ENCODE results near the gene PTTG1IP. TPM values are rescaled to one million over a fixed set of nuclear protein-coding genes. Genes with fewer than 3 reads are reported as not detected.
A peak's percentile ranks its signal among the peaks of the same experiment; 100 is the strongest.

PTTG1IP gene
- total and polyA plus RNA-seq, 10 of the 15 experiments (the other 5 are each of a cell fraction or from before 2014, with no cell fraction given), result 2.4 to 56.4 (median 44.4) TPM

DNA sequence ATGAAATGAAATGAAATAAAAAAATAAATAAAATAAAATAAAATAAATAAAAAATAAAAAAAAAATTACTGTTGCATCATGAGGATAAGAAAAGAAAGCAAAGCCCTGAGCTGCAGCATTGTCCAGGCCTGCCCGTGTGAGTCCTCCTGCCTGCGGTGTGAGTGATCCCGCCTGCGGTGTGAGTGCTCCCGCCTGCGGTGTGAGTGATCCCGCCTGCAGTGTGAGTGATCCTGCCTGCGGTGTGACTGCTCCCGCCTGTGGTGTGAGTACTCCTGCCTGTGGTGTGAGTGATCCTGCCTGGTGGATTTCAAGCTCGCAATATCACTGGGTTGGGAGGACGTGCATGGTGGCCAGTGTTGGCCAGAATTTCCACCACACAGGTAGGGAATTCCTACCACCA is 22.4 kb upstream of the PTTG1IP start (continued):
- TF ChIP-seq, protein P1, sequence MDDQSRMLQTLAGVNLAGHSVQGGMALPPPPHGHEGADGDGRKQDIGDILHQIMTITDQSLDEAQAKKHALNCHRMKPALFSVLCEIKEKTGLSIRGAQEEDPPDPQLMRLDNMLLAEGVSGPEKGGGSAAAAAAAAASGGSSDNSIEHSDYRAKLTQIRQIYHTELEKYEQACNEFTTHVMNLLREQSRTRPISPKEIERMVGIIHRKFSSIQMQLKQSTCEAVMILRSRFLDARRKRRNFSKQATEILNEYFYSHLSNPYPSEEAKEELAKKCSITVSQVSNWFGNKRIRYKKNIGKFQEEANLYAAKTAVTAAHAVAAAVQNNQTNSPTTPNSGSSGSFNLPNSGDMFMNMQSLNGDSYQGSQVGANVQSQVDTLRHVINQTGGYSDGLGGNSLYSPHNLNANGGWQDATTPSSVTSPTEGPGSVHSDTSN (IDR thresholded peaks at IDR 0.05; ENCODE audit: insufficient replicate concordance, low read depth, low read length), result peak; percentile 35
- TF ChIP-seq SP1 (IDR thresholded peaks at IDR 0.05; ENCODE audit: low read depth, low read length) (no peak), YY1 (IDR thresholded peaks at IDR 0.05; ENCODE audit: low read depth, low read length) (no peak)

GRCh38 chr21:44894687-44895302 is 21.3 kb upstream of the PTTG1IP start:
- in situ Hi-C loops (cut with MboI) (no loop called here), intact Hi-C loops (cut with micrococcal nuclease; ENCODE audit: unreplicated experiment) (no loop called here)
- Histone ChIP-seq H3K9me3 (replicated peaks; ENCODE audit: control insufficient read depth, insufficient read depth, low read length) (no peaks in the 10 kb centered on the region), H3K27ac (ENCODE audit: control insufficient read depth, insufficient read depth) (no peak overlapping the region), H3K9ac (ENCODE audit: control insufficient read depth, insufficient read depth, low read length) (no peak overlapping the region), H3K79me2 (ENCODE audit: control insufficient read depth, insufficient read depth, low read length) (no peaks in the 10 kb centered on the region), H3K4me1 (ENCODE audit: control insufficient read depth, insufficient read depth, low read length) (no peaks in the 10 kb centered on the region), H3K4me2 (ENCODE audit: control insufficient read depth, insufficient read depth) (no peak overlapping the region), H4K20me1 (ENCODE audit: control insufficient read depth, insufficient read depth) (no peaks in the 10 kb centered on the region), H3K27me3 (replicated peaks in 1 of 2; ENCODE audit: control insufficient read depth in 2 of 2, insufficient read depth in 2 of 2, low read length in 1 of 2) (no peaks in the 10 kb centered on the region), H3K36me3 (ENCODE audit: control insufficient read depth in 2 of 2, insufficient read depth in 2 of 2, low read length in 1 of 2) (peaks cover 3 to 18% of the 10 kb centered on the region in 2 experiments; a peak in 3 of 4 replicates), H3K4me3 (no peak overlapping the region), H2AFZ (ENCODE audit: control insufficient read depth, low read depth, low read length) (no peak overlapping the region)
- FAIRE-seq, result no peak
- ChIA-PET CTCF (interaction anchor here (0.8 to 5.5 kb wide), 6 partner anchors 13 to 242 kb away, joined by 3 to 80 read pairs (median 9); no protein-coding TSS in a partner anchor), RAD21 (ENCODE audit: unreplicated experiment) (interaction anchor here (3.9 kb wide), 1 partner anchor 38 kb away, joined by 32 read pairs; no protein-coding TSS in a partner anchor), POLR2A (interaction anchor here (1.1 to 2.8 kb wide), 2 partner anchors 33 to 38 kb away, joined by 3 to 9 read pairs; no protein-coding TSS in a partner anchor), SMC1A (ENCODE audit: uncharacterized antibody, unreplicated experiment) (interaction anchor here (1.4 to 6.1 kb wide), 2 partner anchors 13 to 38 kb away, joined by 3 to 56 read pairs; no protein-coding TSS in a partner anchor)
- no peak for DNase-seq (ENCODE audit: low read depth, low spot score)
- ATAC-seq, result no peak
- 60% methylated on average over 19 of the region's 19 CpGs for WGBS (ENCODE audit: insufficient coverage, insufficient replicate concordance, low lambda C conversion rate, missing lambda C conversion rate)
- no TSS peak for BruUV-seq (replicated peaks)
- no peak for TF ChIP-seq MEF2A (IDR thresholded peaks at IDR 0.05; ENCODE audit: insufficient read depth, low read depth, low read length)
- no peak for TF ChIP-seq SUZ12 (IDR thresholded peaks at IDR 0.05; ENCODE audit: unreplicated experiment)
- TF ChIP-seq ZNF207 (IDR thresholded peaks at IDR 0.05; ENCODE audit: borderline replicate concordance), result no peak
- TF ChIP-seq ZNF274 (IDR thresholded peaks at IDR 0.05; ENCODE audit: insufficient read depth, insufficient read length), result no peak
- no peak for TF ChIP-seq CTCF (IDR thresholded peaks at IDR 0.05 in 2 of 3, conservative IDR thresholded peaks at IDR 0.05 in 1 of 3; ENCODE audit: control insufficient read depth in 2 of 3, extremely low read depth in 1 of 3, insufficient read depth in 1 of 3, low read depth in 3 of 3, low read length in 3 of 3)
- no peak for TF ChIP-seq SREBF2 (IDR thresholded peaks at IDR 0.05; ENCODE audit: low read length)
- TF ChIP-seq TCF12 (IDR thresholded peaks at IDR 0.05; ENCODE audit: low read depth, low read length), result no peak
- no peak for TF ChIP-seq CHD1 (IDR thresholded peaks at IDR 0.05; ENCODE audit: low read depth, low read length)
- no peak for TF ChIP-seq FOXM1 (IDR thresholded peaks at IDR 0.05; ENCODE audit: low read depth, low read length)
- TF ChIP-seq BACH1 (IDR thresholded peaks at IDR 0.05; ENCODE audit: borderline replicate concordance), result no peak
- no peak for TF ChIP-seq SRF (IDR thresholded peaks at IDR 0.05; ENCODE audit: low read depth in 2 of 2, low read length in 2 of 2)
- TF ChIP-seq NR2C1 (IDR thresholded peaks at IDR 0.05), result no peak
- TF ChIP-seq ETV6 (conservative IDR thresholded peaks at IDR 0.05 in 1 of 2, IDR thresholded peaks at IDR 0.05 in 1 of 2; ENCODE audit: borderline replicate concordance in 1 of 2, low read depth in 1 of 2), result no peak
- TF ChIP-seq, protein P2, sequence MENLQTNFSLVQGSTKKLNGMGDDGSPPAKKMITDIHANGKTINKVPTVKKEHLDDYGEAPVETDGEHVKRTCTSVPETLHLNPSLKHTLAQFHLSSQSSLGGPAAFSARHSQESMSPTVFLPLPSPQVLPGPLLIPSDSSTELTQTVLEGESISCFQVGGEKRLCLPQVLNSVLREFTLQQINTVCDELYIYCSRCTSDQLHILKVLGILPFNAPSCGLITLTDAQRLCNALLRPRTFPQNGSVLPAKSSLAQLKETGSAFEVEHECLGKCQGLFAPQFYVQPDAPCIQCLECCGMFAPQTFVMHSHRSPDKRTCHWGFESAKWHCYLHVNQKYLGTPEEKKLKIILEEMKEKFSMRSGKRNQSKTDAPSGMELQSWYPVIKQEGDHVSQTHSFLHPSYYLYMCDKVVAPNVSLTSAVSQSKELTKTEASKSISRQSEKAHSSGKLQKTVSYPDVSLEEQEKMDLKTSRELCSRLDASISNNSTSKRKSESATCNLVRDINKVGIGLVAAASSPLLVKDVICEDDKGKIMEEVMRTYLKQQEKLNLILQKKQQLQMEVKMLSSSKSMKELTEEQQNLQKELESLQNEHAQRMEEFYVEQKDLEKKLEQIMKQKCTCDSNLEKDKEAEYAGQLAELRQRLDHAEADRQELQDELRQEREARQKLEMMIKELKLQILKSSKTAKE (IDR thresholded peaks at IDR 0.05; ENCODE audit: low read depth, poor library complexity, severe bottlenecking), result no peak
- no peak for TF ChIP-seq HDGF (IDR thresholded peaks at IDR 0.05)
